SW480 (cell line): ENCODE results near the gene RBCK1.
"Not testable (repeated sequence)": the region's sequence is repeated elsewhere in the genome, so short reads cannot be mapped to it uniquely, and the experiment has no call there.

ENCODE experiments used
- DNase-seq: peaks from one replicate; pipeline ENCODE4 v3.0.0-alpha.2; 2016; ENCODE audit warnings: low spot score

The RBCK1 gene

DNA sequence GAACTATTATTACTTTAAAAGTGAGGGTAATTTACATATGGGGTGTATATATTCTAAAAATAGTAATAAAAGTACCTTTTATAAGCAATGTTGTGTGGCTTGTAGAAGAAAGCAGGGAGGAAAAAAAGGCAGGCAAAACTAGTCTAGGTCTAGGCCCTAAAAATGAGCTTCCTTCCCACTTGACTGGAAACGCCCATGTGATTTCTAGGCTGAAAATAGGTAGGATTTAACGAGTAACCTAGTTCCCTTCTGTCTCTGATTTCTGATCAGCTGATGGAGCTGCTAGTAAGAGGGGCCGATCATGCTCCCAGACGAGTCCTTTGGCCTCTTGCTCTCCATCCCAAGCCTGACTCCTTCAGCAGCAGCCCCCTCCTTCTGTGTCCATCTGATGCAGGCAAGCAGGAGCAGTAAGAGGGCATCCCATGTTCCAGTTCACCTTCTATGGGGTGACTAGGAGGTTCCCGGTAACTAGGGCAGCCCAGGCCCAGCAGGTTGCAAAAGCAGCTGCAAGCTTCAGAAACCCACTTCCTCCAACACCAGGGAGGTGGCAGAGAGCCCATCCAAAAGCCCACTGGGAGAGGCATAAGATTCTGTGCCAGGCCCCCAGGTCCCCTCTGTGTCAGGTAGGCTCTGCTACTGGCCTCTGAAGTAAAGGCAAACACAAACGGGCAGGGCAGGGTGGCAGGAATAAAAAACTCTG is 29.8 kb downstream of the RBCK1 start:
- DNase-seq, result no peak

DNA sequence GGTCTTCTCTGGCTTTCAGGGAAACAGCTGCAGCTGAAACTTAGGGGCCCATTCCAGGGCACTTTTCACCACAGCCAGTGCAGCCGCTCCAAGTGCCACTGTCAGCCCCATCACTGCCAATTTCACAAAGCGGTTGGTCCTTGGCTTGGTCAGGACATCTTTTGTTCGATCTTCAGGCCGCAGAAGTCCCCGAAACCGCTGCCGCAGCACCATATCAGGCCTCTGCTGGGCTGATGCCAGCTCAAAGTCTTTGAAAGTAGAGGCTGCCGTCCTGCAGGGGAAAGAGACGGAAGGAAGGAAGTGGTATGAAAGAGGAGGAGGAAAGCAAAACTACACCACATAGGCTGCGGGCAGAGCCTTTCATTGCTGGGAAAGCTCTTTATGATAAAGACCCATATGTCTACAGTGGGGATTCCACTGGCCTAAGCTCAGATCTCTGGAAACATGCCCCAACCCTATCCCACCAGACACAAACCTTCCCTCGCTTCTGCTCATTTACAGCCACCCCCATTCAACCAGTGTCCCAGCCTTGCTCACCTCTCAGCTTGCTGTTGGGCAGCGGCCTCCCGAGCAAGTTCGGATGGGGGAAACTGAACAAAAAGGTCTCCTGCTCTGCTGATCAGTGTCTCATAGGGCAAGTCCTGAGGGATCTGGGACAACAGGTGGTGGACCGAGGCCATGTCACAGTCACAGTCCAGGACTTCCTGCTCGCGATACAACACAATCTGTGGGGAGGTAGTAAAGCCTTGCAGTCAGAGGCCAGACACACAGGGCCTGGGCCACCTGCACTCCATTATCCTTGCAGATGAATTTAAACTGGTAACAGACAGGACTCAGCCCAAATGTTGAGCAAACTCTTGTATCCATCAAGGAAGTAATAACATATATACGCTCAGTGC is 30.7 kb downstream of the RBCK1 start:
- DNase-seq, result no peak

DNA sequence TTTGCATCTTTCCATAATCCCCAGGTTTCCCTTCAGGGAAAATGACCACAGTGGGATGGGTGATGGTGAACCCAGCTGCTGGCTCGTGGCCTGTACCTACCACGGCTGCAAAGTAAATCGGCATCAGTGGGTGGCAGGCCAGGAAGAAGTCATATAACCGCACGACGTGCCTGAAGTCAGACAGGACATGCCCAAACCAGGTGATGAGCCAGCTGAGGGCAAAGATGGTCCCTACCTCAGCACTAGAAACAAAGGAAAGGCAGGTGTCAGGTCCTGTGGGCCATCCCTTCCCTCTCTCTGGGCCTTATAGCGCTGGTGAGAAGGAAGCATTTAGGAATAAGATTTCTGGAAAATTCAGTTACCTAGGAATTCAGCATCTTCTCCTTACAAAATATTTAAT is 32.0 kb downstream of the RBCK1 start:
- no peak for DNase-seq

DNA sequence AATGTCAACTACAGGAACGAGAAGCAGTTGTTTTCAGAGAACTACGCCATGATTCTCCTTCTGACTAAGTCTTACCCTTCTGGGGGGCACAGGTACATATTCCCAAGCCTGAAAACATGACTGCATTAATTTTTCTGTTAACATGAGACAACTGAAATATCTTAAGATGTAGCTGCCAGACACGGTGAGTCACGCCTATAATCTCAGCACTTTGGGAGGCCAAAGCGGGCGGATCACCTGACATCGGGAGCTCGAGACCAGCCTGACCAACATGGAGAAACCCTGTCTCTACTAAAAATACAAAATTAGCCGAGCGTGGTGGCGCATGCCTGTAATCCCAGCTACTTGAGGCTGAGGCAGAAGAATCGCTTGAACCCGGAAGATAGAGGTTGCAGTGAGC is 32.5 kb downstream of the RBCK1 start:
- DNase-seq, result no peak

DNA sequence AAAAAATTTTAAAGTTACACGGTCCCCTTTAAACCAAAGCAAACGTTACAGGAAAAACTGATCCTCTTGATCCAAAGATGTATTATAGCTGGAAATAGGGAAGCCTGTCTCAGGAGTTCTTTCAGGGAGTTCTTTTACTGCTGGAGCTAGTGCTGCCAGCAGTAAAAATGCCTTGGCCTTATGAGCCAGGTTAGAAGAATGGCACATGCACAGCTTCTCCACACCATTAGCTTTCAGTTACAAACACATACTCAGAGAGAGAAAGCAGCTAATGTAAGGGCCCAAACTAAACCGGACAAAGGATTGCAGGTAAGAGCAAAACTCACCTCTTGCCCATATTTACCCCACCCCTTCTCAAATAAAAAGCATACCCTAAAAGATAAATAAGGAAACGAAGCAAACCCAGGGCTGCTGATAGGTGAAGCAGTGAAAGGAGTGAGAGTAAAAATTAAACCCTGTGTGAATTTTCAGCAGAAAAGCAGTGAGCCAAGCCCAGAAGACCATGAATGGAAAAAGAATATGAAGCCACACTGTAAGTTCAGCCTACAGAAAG is 35.2 kb downstream of the RBCK1 start:
- no peak for DNase-seq

DNA sequence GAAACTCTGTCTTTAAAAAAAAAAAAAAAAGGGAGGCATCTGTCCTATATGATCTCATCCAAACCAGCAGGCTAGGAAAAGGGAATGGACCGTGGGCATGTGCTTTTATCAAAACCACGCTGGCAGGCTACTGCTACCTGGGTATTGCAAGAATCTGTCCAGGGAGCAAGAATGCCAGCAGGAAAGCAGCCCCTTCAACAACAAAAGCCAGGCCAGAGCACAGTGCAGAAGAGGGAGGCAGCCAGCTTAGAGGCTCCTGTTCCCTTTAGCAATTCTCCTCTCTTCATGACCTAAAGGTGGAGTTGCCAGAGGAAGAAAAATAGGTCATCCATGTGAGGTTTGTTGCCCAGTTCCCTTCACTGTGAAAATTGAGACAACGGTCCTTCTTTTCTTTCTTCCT is 36.0 kb downstream of the RBCK1 start:
- DNase-seq, result no peak

DNA sequence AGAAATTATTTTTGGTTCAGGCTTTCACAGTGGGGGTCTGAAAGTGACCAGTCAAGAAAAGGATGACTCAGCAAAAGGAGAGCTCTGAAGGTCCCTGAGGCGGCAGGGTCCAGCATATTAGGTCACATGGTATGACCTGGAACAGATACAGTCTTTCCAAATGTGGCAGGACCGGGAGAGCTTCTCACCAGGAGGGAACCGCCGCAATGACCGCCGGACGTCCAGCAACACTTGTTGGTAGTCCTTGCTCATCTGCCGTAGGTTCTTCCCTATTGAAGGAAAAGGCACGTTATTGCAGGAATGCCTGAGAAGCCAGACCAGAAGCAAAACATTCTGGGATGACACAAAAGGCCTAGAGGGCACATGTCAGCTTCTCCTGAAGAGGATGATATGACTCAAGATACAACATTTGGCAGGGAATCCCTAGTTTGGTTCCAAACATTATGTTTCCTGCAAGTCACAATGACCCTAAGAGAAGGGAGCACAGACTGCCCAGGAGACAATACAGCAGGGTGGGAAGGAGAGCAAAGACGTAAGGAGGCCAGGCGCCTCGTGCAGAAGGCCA is 36.8 kb downstream of the RBCK1 start:
- no peak for DNase-seq

DNA sequence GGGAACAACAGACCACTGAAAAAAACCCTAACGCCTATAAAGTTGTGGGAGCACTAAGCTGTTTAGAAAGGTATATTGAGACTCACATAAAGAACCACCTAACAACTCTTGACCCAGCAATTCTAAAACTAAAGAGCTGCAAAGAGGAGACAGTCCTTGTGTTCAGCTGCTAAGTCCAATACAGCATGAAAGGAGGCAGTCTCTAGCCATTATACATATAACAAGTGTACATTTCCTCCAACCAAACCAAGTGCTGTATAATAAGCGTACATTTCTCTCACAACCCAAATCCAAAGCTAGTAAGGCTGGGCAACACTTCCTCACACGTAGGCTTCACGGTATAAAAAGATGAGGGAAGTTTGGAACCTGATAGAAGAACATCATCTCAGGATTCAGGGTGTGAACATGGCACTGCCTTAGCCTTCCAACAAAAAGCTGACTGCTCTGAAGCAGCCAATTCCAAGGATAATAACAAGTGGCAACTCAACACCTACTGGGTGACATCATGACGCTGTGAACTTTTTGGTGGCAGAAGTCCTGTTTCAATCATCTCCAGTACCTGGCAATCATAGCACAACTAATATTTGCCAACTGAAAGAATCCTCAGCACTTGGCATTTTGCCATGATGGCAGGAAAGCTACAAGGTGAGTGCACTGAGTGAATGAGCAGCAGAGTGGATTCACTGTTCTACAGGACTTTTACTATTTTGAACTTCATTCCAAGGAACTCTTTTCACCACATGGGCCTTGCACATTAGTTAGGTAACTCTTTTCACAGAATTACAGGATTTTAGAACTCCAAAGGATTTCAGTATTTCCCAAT is 37.6 kb downstream of the RBCK1 start:
- no peak for DNase-seq

DNA sequence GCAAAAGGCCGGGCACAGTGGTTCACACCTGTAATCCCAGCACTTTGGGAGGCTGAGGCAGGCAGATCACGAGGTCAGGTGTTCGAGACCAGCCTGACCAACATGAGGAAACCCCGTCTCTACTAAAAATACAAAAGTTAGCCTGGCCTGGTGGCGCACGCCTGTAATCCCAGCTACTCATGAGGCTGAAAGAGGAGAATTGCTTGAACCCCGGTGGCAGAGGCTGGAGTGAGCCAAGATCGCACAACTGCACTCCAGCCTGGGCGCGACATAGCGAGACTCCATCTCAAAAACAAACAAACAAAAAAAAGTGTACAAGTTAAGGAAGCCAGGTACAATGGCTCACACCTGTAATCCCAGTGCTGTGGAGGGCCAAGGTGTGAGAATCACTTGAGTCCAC is 43.9 kb downstream of the RBCK1 start:
- not testable (repeated sequence) for DNase-seq

DNA sequence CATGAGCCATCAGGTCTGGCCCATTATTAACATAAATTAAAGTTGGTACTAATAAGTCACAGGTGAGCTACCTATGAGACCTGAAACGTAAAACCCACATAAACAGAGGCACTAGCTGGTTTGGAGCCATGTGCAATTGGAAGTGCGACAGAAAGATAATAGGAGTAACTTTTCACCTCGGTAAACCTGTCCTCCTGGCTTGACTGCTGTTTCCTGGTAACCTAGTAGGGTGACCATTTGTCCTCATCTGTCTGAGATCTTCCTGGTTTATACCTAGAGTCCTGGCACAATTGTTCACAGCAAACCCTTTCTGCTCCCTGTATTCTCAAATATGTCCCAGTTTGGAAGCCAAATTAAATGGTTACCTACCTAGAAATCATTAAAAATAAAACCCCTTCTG is 46.9 kb downstream of the RBCK1 start:
- DNase-seq, result no peak

DNA sequence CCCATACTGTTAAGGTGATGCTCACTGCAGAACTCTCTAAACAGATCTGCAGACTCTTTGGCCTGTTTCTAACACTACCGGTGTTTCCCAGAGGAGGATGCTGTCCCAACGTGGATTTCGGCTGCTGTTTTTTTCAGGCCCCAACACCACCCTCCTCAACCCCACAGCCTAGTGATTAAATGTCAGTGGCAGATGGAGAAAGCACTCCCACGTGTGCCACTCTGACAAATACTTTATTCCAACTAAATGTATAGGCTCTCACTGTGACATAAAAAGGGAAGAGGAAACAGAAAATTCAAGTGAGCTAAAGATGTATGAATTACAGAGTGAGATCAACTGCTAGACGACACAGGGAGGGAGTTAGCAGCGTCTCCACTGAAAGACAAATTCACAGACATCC is 50.7 kb downstream of the RBCK1 start:
- DNase-seq, result no peak

DNA sequence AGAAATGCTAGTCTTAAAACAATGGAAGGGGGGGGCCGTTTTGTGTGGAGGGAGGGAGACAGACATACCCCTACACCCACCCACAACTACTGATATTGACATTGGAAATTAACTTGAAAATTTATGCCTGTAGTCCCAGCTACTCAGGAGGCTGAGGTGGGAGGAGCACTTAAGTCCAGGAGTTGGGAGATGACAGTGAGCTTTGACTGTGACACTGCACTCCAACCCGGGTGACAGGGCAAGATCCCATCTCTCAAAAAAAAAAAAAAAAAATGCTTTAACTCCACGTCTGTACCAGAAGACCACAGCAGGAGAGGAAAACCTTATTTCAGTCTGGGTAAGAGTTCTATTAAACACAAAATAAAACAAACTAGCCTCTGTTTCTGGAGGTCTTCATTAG is 52.1 kb downstream of the RBCK1 start:
- DNase-seq, result no peak

DNA sequence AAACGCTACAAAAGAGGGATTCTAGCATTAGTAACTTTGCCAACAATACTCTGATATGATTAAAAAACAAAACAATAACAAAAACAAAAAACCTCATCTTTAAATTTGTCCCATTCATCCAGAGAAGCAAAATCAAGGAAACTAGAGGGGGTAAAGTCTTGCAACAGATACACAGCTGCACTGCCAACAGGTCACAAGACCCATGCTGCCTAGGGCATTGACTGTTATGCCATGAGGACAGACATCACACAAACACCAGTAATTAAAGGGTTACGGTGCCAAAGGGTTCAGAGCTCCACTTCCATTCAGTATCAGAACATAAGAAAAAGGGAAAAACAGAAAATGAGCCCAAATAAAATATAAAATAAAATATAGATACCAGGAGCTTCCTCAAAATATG is 52.6 kb downstream of the RBCK1 start:
- DNase-seq, result no peak

DNA sequence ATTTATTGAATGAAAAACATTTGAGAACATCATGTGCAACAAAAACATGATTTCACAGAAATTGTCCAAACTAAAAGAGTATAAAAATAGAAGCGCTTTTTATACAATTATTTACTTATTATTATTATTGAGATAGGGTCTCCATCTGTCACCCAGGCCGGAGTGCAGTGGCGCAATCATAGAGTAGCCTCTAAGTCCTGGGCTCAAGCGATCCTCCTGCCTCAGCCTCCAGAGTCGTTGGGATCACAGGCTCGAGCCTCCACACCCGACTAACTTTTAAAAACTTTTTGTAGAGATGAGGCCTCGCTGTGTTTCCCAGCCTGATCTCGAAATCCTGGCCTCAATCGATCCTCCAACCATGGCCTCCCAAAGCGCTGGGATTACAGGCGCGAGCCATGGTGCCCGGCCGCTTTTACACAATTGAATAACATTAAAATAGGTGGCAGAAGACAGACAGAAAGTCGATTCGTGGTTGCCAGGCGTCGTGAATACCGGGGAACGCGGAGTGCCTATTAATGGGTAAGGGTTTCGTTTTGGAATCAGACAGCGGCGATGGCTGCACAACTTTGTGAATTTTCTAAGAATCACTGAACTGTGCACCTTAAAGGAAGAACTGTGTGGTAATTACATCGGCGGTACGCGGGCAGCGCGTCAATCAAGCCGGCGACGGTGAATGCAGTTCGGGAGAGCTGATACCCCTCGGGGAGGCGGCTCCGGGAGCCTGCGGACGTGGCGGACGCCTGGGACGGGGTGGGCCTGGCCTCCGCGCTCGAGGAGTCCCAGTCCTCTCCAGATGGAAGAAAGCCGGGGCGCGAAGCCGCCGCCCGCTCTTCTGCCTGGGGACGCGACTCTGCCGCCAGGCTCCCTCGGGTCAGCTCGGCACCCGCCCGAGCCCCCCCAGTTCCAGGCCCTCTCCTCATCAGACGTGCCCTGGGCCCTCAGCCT is 53.4 kb downstream of the RBCK1 start:
- peak; percentile 54 for DNase-seq

DNA sequence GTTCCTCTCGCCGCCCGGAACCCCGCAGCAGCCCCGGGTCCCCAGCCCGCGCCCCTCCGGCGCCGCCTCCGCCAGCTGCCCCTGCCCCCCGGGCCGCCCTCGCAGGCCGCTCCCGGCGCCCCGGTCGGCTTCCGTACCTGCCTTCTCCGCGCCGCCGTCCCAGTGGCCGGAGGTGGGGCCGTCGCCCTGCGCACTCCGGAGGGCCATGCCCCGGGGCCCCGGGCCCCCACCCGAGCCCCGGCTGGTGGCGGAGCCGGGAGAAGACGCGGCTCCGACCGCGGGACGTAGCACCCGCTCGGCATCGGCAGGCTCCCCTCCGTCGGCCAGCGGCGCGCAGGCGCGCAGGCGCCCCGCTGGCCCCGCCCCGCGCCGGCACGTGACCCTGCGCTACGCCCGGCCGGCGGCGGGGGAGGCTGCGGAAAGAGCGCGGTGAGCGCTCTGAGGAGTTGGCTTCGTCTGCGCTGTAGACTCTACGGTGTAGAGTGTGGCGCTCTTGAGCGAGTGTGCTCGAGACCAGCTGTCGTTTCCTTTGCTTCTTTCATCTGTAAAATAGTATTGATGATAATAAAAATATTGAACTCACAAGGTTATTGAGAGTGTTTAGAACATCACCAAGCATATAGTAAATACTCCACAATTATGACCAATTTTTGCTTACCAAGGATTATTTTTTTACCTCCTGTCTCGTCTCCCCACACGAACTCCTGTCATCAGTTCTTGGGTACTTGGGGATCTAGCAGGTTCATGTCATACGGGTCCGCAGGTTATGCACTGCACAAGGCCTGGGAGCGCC is 54.3 kb downstream of the RBCK1 start, which contains the start of gene TBC1D20:
Gene TBC1D20, minus strand, starts transcription at position 335 of the 793 bp plus-strand sequence. Its CDS starts 128 bp downstream, at position 207.
- DNase-seq, result peak; percentile 88

DNA sequence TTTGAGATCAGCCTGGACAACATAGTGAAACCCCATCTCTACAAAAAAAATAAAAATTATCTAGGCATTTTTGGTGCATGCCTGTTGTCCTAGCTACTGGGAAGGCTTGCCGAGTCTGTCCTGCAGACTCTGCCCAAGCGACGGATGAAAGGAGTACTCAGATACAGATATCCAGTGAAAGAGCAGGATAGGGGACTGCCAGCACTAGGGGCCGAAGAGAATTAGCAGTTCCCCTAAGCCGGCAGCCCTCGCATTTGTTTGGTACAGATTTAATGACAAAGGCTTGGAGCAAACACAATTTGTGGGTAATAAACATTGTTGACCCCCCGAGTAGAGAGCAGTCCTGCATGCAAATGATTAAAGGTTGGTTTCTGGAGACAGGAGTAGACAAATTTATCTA is 59.7 kb downstream of the RBCK1 start:
- DNase-seq, result no peak

DNA sequence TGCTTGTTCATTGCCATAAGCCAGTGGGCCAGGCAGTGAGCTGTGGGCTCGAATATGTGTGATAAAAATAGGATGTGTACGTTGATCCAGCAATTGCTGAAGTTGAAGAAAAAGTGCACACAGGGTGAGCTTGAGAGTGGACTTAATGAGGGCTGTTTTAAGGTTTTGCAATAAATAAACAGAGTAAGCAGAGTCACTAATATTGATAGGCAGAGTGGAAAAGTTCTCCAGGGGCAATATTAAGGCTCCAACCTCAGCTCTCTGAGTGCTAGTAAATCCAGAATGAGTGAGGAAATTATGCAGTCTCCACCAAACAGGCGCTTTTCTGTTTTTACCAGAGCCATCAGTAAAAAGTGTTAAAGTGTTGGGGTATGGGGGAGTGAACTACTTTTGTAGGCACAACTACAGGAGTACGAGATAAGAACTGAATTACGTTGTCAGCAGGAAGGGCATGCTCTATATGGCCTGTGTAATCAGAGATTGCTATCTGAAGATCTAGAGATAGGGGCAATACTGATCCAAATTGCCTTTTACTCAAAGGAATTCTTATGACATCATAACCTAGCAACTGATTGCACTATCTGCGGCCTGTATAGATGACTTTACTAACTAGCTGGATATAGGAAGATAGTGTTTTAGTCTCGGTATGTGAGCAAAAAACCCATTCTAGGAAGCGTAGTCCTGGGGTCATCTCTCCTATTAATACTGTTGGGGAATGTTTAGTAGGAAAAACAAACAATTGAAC is 61.8 kb downstream of the RBCK1 start:
- DNase-seq, result no peak

DNA sequence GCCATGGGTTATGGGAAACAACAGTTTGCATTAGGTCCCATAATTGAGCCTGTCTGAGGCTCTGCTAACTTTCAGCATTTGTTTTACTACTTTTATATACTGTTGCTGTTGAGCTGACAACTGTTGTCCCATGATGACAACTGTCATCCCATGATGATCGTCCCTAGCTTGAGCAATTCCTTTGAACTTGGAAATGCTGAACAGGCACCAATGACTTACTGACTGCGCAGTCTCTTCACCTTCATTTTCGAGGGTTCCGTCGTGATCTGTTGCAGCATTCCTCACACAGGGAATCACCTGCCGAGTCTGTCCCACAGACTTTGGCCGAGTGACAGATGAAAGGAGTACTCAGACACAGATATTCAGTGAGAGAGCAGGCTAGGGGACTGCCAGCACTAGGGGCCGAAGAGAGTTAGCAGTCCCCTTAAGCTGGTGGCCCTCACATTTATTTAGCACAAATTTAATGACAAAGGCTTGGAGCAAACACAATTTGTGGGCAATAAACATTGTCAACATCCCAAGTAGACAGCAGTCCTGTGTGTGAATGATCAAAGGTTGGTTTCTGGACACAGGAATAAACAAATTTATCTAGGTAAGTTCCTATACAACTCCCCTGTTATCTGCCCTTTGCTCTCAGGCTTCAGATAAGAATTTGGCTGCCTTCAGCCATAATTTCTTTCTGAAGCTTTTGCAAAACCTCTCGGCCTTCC is 64.2 kb downstream of the RBCK1 start:
- DNase-seq, result no peak
